WTC11 (cell line): Measurements from ENCODE around the gene CADM1. TPM values are rescaled to one million over a fixed set of nuclear protein-coding genes. Genes with fewer than 3 reads are reported as not detected.

Source experiments
- ATAC-seq: fragments of 200-7000 bp; cut with Tn5 transposase; 2 replicates; pipeline ENCODE4 v1.10.0; 2021; ENCODE audit warnings: mild to moderate bottlenecking, moderate library complexity
- CTCF ChIA-PET: fragments of 300-600 bp; sonication (Branson Sonifier 250); formaldehyde crosslinking; loops from one replicate; lab custom pipeline; 2021; ENCODE audit warnings: antibody characterized with exemption; lab: Charles Lee
- POLR2A ChIA-PET: fragments of 350-600 bp; sonication (Branson Sonifier 250); formaldehyde crosslinking; loops from one replicate; lab custom pipeline; 2021; ENCODE audit warnings: antibody characterized with exemption; lab: Charles Lee
- DNase-seq: peaks from one replicate; pipeline ENCODE4 v3.0.0; 2021; ENCODE audit warnings: low spot score
- H3K27ac Mint-ChIP-seq: 2 replicates; pipeline ENCODE4 v1.8.0; 2021; ENCODE audit warnings: mixed read lengths
- H3K27me3 Mint-ChIP-seq: 2 replicates; pipeline ENCODE4 v1.8.0; 2021; ENCODE audit warnings: low read depth, mild to moderate bottlenecking, moderate library complexity, mixed read lengths
- H3K36me3 Mint-ChIP-seq: 2 replicates; pipeline ENCODE4 v1.8.0; 2021; ENCODE audit warnings: mixed read lengths
- H3K4me1 Mint-ChIP-seq: 2 replicates; pipeline ENCODE4 v1.8.0; 2022; ENCODE audit warnings: mixed read lengths
- H3K4me3 Mint-ChIP-seq: 2 replicates; pipeline ENCODE4 v1.8.0; 2021; ENCODE audit warnings: mild to moderate bottlenecking, moderate library complexity, mixed read lengths
- H3K9me3 Mint-ChIP-seq: 2 replicates; pipeline ENCODE4 v1.8.0; 2021; ENCODE audit warnings: mixed read lengths
- ATF1 ChIP-seq: sonication (generic); formaldehyde crosslinking; IDR thresholded peaks from 2 replicates; pipeline ENCODE4 v1.8.1; 2023; ENCODE audit warnings: mild to moderate bottlenecking, moderate library complexity, missing genetic modification reagents
- ATF3 ChIP-seq: sonication (generic); formaldehyde crosslinking; conservative IDR thresholded peaks from 2 replicates; pipeline ENCODE4 v1.8.1; 2022; ENCODE audit warnings: mild to moderate bottlenecking, missing genetic modification reagents
- ELF4 ChIP-seq: sonication (generic); formaldehyde crosslinking; IDR thresholded peaks from 2 replicates; pipeline ENCODE4 v1.8.1; 2022; ENCODE audit warnings: low read depth, mild to moderate bottlenecking, moderate library complexity, missing genetic modification reagents
- ERG ChIP-seq: fragments of 250-450 bp; sonication (Bioruptor Pico); IDR thresholded peaks from 2 replicates; pipeline ENCODE4 v1.8.0; 2021; ENCODE audit warnings: mild to moderate bottlenecking
- FOXP1 ChIP-seq: sonication (generic); formaldehyde crosslinking; IDR thresholded peaks from 2 replicates; pipeline ENCODE4 v1.8.0; 2022; ENCODE audit warnings: missing genetic modification reagents, mild to moderate bottlenecking, moderate library complexity, borderline replicate concordance
- GTF2I ChIP-seq: fragments of 250-450 bp; sonication (Bioruptor Pico); conservative IDR thresholded peaks from 2 replicates; pipeline ENCODE4 v1.4.0; 2021; ENCODE audit warnings: mild to moderate bottlenecking
- JAZF1 ChIP-seq: fragments of 250-450 bp; sonication (Bioruptor Pico); IDR thresholded peaks from 2 replicates; pipeline ENCODE4 v1.9.0; 2021; ENCODE audit warnings: moderate library complexity, mild to moderate bottlenecking, inconsistent platforms
- NFE2L1 ChIP-seq: sonication (generic); formaldehyde crosslinking; IDR thresholded peaks from 2 replicates; pipeline ENCODE4 v1.8.1; 2023; ENCODE audit warnings: missing genetic modification reagents
- NFYB ChIP-seq: sonication (generic); formaldehyde crosslinking; conservative IDR thresholded peaks from 2 replicates; pipeline ENCODE4 v1.8.0; 2022; ENCODE audit warnings: low read depth, missing genetic modification reagents
- NR2C2 ChIP-seq: sonication (generic); formaldehyde crosslinking; IDR thresholded peaks from 2 replicates; pipeline ENCODE4 v1.8.0; 2022; ENCODE audit warnings: mild to moderate bottlenecking, missing genetic modification reagents
- NR3C1 ChIP-seq: sonication (generic); formaldehyde crosslinking; conservative IDR thresholded peaks from 2 replicates; pipeline ENCODE4 v1.8.1; 2023; ENCODE audit warnings: low read depth, mild to moderate bottlenecking, missing genetic modification reagents
- PRDM15 ChIP-seq: sonication (generic); formaldehyde crosslinking; IDR thresholded peaks from 2 replicates; pipeline ENCODE4 v1.8.0; 2022; ENCODE audit warnings: missing genetic modification reagents
- PRRX2 ChIP-seq: fragments of 250-450 bp; sonication (Bioruptor Pico); IDR thresholded peaks from 2 replicates; pipeline ENCODE4 v1.8.0; 2021; ENCODE audit warnings: mild to moderate bottlenecking
- RORB ChIP-seq: fragments of 250-450 bp; sonication (Bioruptor Pico); IDR thresholded peaks from 2 replicates; pipeline ENCODE4 v1.9.0; 2021; ENCODE audit warnings: mild to moderate bottlenecking
- ZMAT4 ChIP-seq: fragments of 250-450 bp; sonication (Bioruptor Pico); IDR thresholded peaks from 2 replicates; pipeline ENCODE4 v1.9.0; 2021; ENCODE audit warnings: mild to moderate bottlenecking
- ZNF121 ChIP-seq: sonication (generic); formaldehyde crosslinking; IDR thresholded peaks from 2 replicates; pipeline ENCODE4 v1.8.0; 2023; ENCODE audit warnings: missing genetic modification reagents
- ZNF232 ChIP-seq: sonication (generic); formaldehyde crosslinking; IDR thresholded peaks from 2 replicates; pipeline ENCODE4 v1.8.0; 2022; ENCODE audit warnings: mild to moderate bottlenecking, missing genetic modification reagents
- ZNF317 ChIP-seq: sonication (generic); formaldehyde crosslinking; IDR thresholded peaks from 2 replicates; pipeline ENCODE4 v1.8.1; 2023; ENCODE audit warnings: low read depth, mild to moderate bottlenecking, moderate library complexity, missing genetic modification reagents, borderline replicate concordance
- total RNA-seq: library from RNA; stranded (reverse); gene quantifications from 3 replicates; pipeline ENCODE4 v1.2.3, GENCODE V29; 2021
- TF ChIP-seq, protein P1 (sequence below): sonication (generic); formaldehyde crosslinking; IDR thresholded peaks from 2 replicates; pipeline ENCODE4 v1.8.0; 2023; ENCODE audit warnings: missing genetic modification reagents
- TF ChIP-seq, protein P2 (sequence below): sonication (generic); formaldehyde crosslinking; IDR thresholded peaks from 2 replicates; pipeline ENCODE4 v1.8.1; 2022; ENCODE audit warnings: low read depth, missing genetic modification reagents, borderline replicate concordance

Gene CADM1
- total RNA-seq, 1 experiment from 2014 or later: 26.8 TPM

DNA sequence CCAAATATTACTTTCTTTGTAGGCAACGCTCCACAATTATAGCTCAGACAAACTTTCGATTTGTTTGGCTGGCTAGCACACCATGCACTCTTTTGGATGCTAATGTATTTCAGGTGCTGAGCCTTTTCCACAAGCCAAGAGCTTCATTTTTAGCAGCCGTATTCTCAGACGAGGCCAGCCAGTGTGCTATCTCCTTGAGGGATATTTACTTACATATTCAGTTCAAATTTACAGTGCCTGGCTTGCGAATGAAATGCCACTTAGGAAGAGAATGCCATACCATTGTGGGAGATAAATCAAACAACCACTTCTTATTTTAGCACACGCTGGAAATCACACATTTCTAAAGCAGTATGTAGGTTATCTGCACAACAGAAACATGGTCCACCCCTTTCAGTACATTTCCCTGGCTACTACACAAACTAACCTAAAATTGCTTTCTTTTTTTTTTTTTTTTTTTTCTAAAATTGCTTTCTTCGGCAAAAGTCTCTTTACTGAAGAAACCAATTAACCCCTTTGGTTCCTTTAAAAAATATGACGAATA lies 236.9 kb downstream of the CADM1 start:
- no peak for DNase-seq
- Mint-ChIP-seq H3K9me3 (no peaks in the 10 kb centered on the region), H3K4me3 (no peak overlapping the region), H3K27ac (no peak overlapping the region), H3K4me1 (peaks cover 15% of the 10 kb centered on the region), H3K27me3 (peaks cover 2% of the 10 kb centered on the region; the same call in 1 of the 2 replicates), H3K36me3 (no peaks in the 10 kb centered on the region)
- ChIA-PET CTCF (no interaction called here), POLR2A (no interaction called here)
- ATAC-seq: no peak
- TF ChIP-seq NR2C2 (CRISPR knock-in tag) (no peak), ELF4 (CRISPR knock-in tag) (no peak), ZNF232 (CRISPR knock-in tag) (no peak), NFYB (CRISPR knock-in tag) (no peak), ERG (CRISPR knock-in tag) (no peak), PRRX2 (CRISPR knock-in tag) (no peak), PRDM15 (CRISPR knock-in tag) (no peak), JAZF1 (CRISPR knock-in tag) (no peak), ZNF317 (CRISPR knock-in tag) (no peak), GTF2I (CRISPR knock-in tag) (no peak), RORB (CRISPR knock-in tag) (no peak), ATF3 (CRISPR knock-in tag) (no peak), ZNF121 (no peak), NFE2L1 (no peak)
- TF ChIP-seq, protein P1, sequence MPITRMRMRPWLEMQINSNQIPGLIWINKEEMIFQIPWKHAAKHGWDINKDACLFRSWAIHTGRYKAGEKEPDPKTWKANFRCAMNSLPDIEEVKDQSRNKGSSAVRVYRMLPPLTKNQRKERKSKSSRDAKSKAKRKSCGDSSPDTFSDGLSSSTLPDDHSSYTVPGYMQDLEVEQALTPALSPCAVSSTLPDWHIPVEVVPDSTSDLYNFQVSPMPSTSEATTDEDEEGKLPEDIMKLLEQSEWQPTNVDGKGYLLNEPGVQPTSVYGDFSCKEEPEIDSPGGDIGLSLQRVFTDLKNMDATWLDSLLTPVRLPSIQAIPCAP (CRISPR knock-in tag): no peak
- TF ChIP-seq, protein P2, sequence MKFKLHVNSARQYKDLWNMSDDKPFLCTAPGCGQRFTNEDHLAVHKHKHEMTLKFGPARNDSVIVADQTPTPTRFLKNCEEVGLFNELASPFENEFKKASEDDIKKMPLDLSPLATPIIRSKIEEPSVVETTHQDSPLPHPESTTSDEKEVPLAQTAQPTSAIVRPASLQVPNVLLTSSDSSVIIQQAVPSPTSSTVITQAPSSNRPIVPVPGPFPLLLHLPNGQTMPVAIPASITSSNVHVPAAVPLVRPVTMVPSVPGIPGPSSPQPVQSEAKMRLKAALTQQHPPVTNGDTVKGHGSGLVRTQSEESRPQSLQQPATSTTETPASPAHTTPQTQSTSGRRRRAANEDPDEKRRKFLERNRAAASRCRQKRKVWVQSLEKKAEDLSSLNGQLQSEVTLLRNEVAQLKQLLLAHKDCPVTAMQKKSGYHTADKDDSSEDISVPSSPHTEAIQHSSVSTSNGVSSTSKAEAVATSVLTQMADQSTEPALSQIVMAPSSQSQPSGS (CRISPR knock-in tag): no peak

GRCh38 chr11:115266066-115266639 lies 238.1 kb downstream of the CADM1 start:
- H3K4me1 Mint-ChIP-seq: peaks cover 15% of the 10 kb centered on the region
- DNase-seq (no peak), ATAC-seq (no peak)
- H3K27ac Mint-ChIP-seq: no peak overlapping the region
- H3K9me3 Mint-ChIP-seq: no peaks in the 10 kb centered on the region
- no peak overlapping the region for H3K4me3 Mint-ChIP-seq
- CTCF ChIA-PET: no interaction called here
- peaks cover 2% of the 10 kb centered on the region; the same call in 1 of the 2 replicates for H3K27me3 Mint-ChIP-seq
- no peaks in the 10 kb centered on the region for H3K36me3 Mint-ChIP-seq
- POLR2A ChIA-PET: no interaction called here
- no peak for TF ChIP-seq FOXP1
- TF ChIP-seq NR3C1: no peak
- no peak for TF ChIP-seq ZMAT4 (CRISPR knock-in tag)
- no peak for TF ChIP-seq ATF1
